Lower lobe of right lung (tissue), 2 donors: ENCODE results near the gene DHRSX. TPM values are rescaled to one million over a fixed set of nuclear protein-coding genes. Genes with fewer than 3 reads are reported as not detected.

Experiments used
- ATAC-seq, 2 donors: fragments of 200-7000 bp; cut with Tn5 transposase; one replicate each; pipeline ENCODE4 v1.9.1; 2020 to 2022; ENCODE audit warnings: mild to moderate bottlenecking in 2 of 2, moderate library complexity in 2 of 2
- DNase-seq: peaks from one replicate; pipeline ENCODE4 v3.0.0-alpha.2; 2020
- H3K27ac ChIP-seq: fragments of 200-600 bp; one replicate; pipeline ENCODE4 v1.8.0; 2022
- H3K27me3 ChIP-seq: fragments of 200-600 bp; one replicate; pipeline ENCODE4 v1.8.0; 2022; ENCODE audit warnings: low read depth
- H3K36me3 ChIP-seq: fragments of 200-600 bp; one replicate; pipeline ENCODE4 v1.8.0; 2022; ENCODE audit warnings: mild to moderate bottlenecking
- H3K4me1 ChIP-seq: fragments of 200-600 bp; one replicate; pipeline ENCODE4 v1.8.0; 2022
- H3K4me3 ChIP-seq: fragments of 200-600 bp; one replicate; pipeline ENCODE4 v1.8.0; 2022; ENCODE audit warnings: mild to moderate bottlenecking
- H3K9me3 ChIP-seq: fragments of 200-600 bp; one replicate; pipeline ENCODE4 v1.8.0; 2022
- CTCF ChIP-seq: fragments of 200-600 bp; IDR thresholded peaks from one replicate; pipeline ENCODE4 v1.8.0; 2022; ENCODE audit warnings: antibody characterized with exemption, mild to moderate bottlenecking
- intact Hi-C: fragments of 100-400 bp; cut with DNase I; formaldehyde crosslinking; loops from one replicate; pipeline ENCODE4 v1.11.0; 2022
- total RNA-seq: library from RNA; stranded (reverse); fragmentation: NEBNext Ultra II Directional; extraction: Animal tissue kit (Norgen Biotek cat#: 25700); gene quantifications from one replicate; pipeline ENCODE4 v1.2.1, GENCODE V29; 2021
- donor health status: DM: no; HTN: yes; CAD: no; lungs with severe emphysema.

Gene DHRSX
- total RNA-seq, 1 donor from 2014 or later: 31.9 TPM

DNA sequence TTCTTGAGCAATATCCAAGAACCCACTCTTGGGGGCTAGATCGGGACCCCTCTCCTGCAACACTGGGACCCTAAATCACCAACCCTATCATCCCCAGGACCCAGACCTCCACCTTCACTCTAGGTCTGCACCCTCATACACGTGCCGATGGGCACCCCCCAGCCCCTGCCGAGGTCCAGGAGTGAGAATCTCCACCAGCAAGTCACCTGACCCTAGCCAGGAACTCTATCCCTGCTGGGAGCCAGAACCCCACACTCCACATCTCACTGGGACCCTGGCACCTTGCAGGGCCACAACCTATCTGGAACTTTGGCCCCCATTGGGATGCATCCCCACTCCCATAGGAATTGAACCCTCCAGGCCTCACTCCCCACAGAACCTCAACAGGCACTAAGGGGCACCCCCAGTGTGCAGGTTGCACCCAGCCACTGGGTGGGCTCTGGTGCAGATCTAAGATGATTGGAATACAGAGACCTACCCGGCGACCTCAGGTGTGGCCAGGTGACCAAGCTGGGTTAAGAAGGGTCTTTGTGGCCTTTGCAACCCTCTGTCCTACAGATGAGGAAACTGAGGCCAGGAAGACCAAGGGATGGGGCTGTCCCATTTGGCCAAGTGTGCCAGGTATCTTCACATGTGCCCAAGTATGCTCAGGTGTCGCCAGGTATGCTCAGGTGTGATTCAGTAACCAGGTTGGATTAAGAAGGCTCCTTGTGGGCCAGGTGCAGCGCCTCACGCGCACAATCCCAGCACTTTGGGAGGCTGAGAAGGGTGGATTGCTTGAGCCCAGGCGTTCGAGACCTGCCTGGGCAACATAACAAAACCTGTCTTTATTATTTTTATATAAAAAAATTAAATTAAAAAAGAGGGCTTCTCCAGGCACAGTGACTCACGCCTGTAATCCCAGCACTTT, 3.1 kb upstream of the DHRSX start:
- H3K27me3 ChIP-seq: no peaks in the 10 kb centered on the region
- no peak for TF ChIP-seq CTCF
- intact Hi-C loops: no loop called here

GRCh38 chrX:2502668-2503519, 2.1 kb upstream of the DHRSX start:
- intact Hi-C loops: no loop called here
- H3K27me3 ChIP-seq: no peaks in the 10 kb centered on the region
- H3K4me3 ChIP-seq: no peak overlapping the region
- H3K36me3 ChIP-seq: no peaks in the 10 kb centered on the region
- TF ChIP-seq CTCF: no peak
- H3K27ac ChIP-seq: no peak overlapping the region
- no peaks in the 10 kb centered on the region for H3K9me3 ChIP-seq
- no peak for ATAC-seq
- H3K4me1 ChIP-seq: peaks cover 21% of the 10 kb centered on the region
- no peak for DNase-seq

More for the DNA sequence above, 3.1 kb upstream of the DHRSX start:
- DNase-seq (no peak), ATAC-seq (no peak)
- Histone ChIP-seq H3K4me1 (peaks cover 11% of the 10 kb centered on the region), H3K36me3 (no peaks in the 10 kb centered on the region), H3K27ac (no peak overlapping the region), H3K9me3 (no peaks in the 10 kb centered on the region), H3K4me3 (no peak overlapping the region)

DNA sequence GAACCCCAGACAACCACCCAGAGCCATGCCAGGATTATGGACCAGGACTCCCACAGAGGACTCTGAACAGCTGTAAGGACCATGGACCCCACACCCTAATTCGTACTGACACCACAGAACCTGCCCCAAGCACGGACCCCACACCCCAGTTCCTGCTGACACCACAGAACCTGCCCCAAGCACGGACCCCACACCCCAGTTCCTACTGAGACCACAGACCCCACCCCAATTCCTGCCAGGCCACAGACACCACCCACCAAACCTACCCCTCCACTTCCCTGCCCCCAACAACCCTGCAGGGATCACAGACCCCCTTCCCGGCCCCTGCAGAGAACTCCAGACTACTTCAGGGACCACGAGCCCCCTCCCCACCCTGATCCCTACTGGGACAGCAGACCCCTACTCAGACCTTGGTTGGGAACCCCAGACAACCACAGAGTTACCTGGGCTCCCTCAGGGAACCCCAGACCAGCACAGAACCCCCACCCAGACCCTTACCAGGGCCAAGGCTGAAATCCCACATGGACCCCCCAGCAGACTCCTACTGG, 1.4 kb upstream of the DHRSX start:
- TF ChIP-seq CTCF: no peak
- Histone ChIP-seq H3K36me3 (no peaks in the 10 kb centered on the region), H3K4me1 (peaks cover 28% of the 10 kb centered on the region), H3K4me3 (no peak overlapping the region), H3K27me3 (no peaks in the 10 kb centered on the region), H3K27ac (no peak overlapping the region), H3K9me3 (no peaks in the 10 kb centered on the region)
- intact Hi-C loops: no loop called here
- ATAC-seq (no peak), DNase-seq (no peak)

DNA sequence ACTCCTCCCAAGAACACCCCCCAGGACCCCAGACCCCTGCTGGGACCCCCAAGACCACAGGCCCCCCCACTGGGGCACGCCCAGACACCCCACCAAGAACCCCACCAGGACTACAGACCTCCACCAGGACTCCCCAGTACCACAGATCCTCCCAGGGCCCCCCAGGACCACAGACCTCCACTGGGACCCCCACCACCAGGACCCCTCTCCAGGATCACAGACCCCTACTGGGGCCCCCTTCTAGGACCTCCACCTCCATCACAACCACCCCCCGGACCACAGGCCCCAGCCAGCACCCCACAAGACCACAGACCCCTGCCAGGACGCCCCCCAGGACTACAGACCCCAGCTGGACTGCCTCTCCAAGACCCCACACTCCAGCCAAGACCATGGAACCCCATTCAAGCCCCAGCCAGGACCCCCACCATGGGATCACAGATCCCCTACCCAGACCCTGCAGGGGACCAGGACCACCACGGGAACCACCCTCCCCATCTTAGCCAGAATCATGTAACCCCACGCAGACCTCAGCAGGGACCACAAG, 855 bp upstream of the DHRSX start:
- DNase-seq (no peak), ATAC-seq (peak in 1 of 2 donors; percentile 6)
- Histone ChIP-seq H3K27ac (no peak overlapping the region), H3K9me3 (no peaks in the 10 kb centered on the region), H3K4me1 (peaks cover 29% of the 10 kb centered on the region), H3K27me3 (no peaks in the 10 kb centered on the region), H3K4me3 (no peak overlapping the region), H3K36me3 (no peaks in the 10 kb centered on the region)
- TF ChIP-seq CTCF: no peak
- intact Hi-C loops: no loop called here

DNA sequence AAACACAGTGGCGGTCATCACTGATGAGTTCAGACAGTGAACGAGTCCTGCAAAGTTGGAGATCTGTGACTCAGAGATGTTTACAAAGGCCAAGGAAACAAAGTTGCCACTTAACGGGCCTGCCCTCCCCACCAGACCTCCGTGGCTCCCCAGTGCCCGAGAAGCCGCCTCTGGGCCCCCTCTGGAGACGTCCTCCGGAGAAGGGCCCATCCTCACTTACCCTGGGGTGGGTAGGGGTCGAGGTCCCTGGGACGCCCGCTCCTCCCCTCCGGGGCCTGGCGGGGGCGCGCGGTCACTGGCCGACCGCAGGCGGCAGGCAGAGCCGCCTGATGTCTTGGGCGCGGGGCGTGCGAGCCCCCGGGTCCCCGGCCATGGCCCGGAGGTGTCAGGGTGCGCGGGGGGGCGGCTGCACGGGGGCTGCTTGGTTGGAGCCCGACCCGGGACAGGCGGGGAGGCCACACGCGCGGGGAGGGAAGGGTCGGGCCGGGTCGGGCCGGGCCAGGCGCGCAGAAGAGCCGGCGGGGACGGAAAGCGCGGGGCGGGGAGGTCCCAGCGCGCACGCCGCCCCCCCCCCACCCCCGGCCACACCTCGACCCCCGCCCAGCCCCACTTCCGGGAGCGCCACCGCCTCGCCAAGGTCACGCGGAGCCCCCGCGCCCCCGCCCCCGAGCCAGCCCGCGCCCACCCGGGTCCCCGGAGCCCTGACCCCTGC, 529 bp downstream of the DHRSX start:
- Histone ChIP-seq H3K27me3 (no peaks in the 10 kb centered on the region), H3K27ac (peak overlapping the region; percentile 94), H3K9me3 (no peaks in the 10 kb centered on the region), H3K4me3 (peak overlapping the region; percentile 90), H3K36me3 (peaks cover 10% of the 10 kb centered on the region), H3K4me1 (peaks cover 29% of the 10 kb centered on the region)
- no peak for TF ChIP-seq CTCF
- peak; percentile 62 to 77 for ATAC-seq
- DNase-seq: peak; percentile 61
- intact Hi-C loops: no loop called here
